ENCODE measurements around the gene CBLC. TPM values are rescaled to one million over a fixed set of nuclear protein-coding genes. Genes with fewer than 3 reads are reported as not detected.

CBLC gene
- total and polyA plus RNA-seq, 2 donors from 2014 or later = 8.2 to 11.5 TPM

- intact Hi-C loops (cut with DNase I) = no loop called here
- H3K4me1 ChIP-seq (ENCODE audit: control insufficient read depth in 2 of 3, insufficient read depth in 2 of 3, low read depth in 1 of 3, low read length in 3 of 3) = no peaks in the 10 kb centered on the region
- H3K9ac ChIP-seq (ENCODE audit: low read length in 3 of 3) = no peak overlapping the region
- FAIRE-seq (no peak), DNase-seq (no peak)
- no peak overlapping the region for H3K27ac ChIP-seq (ENCODE audit: low read depth in 2 of 2, low read length in 2 of 2)
- H3K4me3 ChIP-seq (ENCODE audit: low read length in 3 of 3) = no peak overlapping the region
- H3K27me3 ChIP-seq (ENCODE audit: control insufficient read depth, insufficient read depth, low read length) = no peaks in the 10 kb centered on the region
- no peak for TF ChIP-seq CTCF (IDR thresholded peaks at IDR 0.05; ENCODE audit: borderline replicate concordance, extremely low read depth, insufficient read depth)
- H3K36me3 ChIP-seq (ENCODE audit: control insufficient read depth in 2 of 3, insufficient read depth in 3 of 3, low read length in 3 of 3) = no peaks in the 10 kb centered on the region
- H3K9me3 ChIP-seq (ENCODE audit: control insufficient read depth in 2 of 3, insufficient read depth in 1 of 3, low read length in 3 of 3) = no peaks in the 10 kb centered on the region
Observed at GRCh38 chr19:44731081-44731480, 46.6 kb upstream of the CBLC start.

- Histone ChIP-seq H3K4me1 (ENCODE audit: control insufficient read depth in 2 of 3, insufficient read depth in 2 of 3, low read depth in 1 of 3, low read length in 3 of 3) (no peaks in the 10 kb centered on the region), H3K36me3 (ENCODE audit: control insufficient read depth in 2 of 3, insufficient read depth in 3 of 3, low read length in 3 of 3) (no peaks in the 10 kb centered on the region), H3K4me3 (ENCODE audit: low read length in 3 of 3) (no peak overlapping the region), H3K9me3 (ENCODE audit: control insufficient read depth in 2 of 3, insufficient read depth in 1 of 3, low read length in 3 of 3) (no peaks in the 10 kb centered on the region), H3K27ac (ENCODE audit: low read depth in 2 of 2, low read length in 2 of 2) (no peak overlapping the region), H3K27me3 (ENCODE audit: control insufficient read depth, insufficient read depth, low read length) (no peaks in the 10 kb centered on the region), H3K9ac (ENCODE audit: low read length in 3 of 3) (no peak overlapping the region)
- no peak for TF ChIP-seq CTCF (IDR thresholded peaks at IDR 0.05; ENCODE audit: borderline replicate concordance, extremely low read depth, insufficient read depth)
- FAIRE-seq = no peak
- intact Hi-C loops (cut with DNase I) = no loop called here
- no peak for DNase-seq
Observed at GRCh38 chr19:44731622-44732021, 46.1 kb upstream of the CBLC start.

GRCh38 chr19:44732235-44733014, 45.3 kb upstream of the CBLC start:
- no peak for TF ChIP-seq CTCF (IDR thresholded peaks at IDR 0.05; ENCODE audit: borderline replicate concordance, extremely low read depth, insufficient read depth)
- Histone ChIP-seq H3K9me3 (ENCODE audit: control insufficient read depth in 2 of 3, insufficient read depth in 1 of 3, low read length in 3 of 3) (no peaks in the 10 kb centered on the region), H3K9ac (ENCODE audit: low read length in 3 of 3) (no peak overlapping the region), H3K27ac (ENCODE audit: low read depth in 2 of 2, low read length in 2 of 2) (no peak overlapping the region), H3K36me3 (ENCODE audit: control insufficient read depth in 2 of 3, insufficient read depth in 3 of 3, low read length in 3 of 3) (no peaks in the 10 kb centered on the region), H3K4me3 (ENCODE audit: low read length in 3 of 3) (no peak overlapping the region), H3K4me1 (ENCODE audit: control insufficient read depth in 2 of 3, insufficient read depth in 2 of 3, low read depth in 1 of 3, low read length in 3 of 3) (no peaks in the 10 kb centered on the region), H3K27me3 (ENCODE audit: control insufficient read depth, insufficient read depth, low read length) (no peaks in the 10 kb centered on the region)
- intact Hi-C loops (cut with DNase I) = no loop called here
- FAIRE-seq (no peak), DNase-seq (no peak)
